GM23338 (cell line): ENCODE data around the gene ZNF440. TPM values are rescaled to one million over a fixed set of nuclear protein-coding genes. Genes with fewer than 3 reads are reported as not detected.

Source experiments
- ATAC-seq: fragments of 200-7000 bp; cut with Tn5 transposase; 3 replicates; pipeline ENCODE4 v1.9.1; 2020
- DNase-seq: peaks from one replicate; pipeline ENCODE4 v3.0.0-alpha.2; 2015; ENCODE audit warnings: low spot score
- H2AFZ ChIP-seq: fragments of 200-600 bp; sonication (generic); 2 replicates; pipeline ENCODE4 v1.8.0; 2016; ENCODE audit warnings: antibody characterized with exemption, mild to moderate bottlenecking, moderate library complexity
- H3F3A ChIP-seq: fragments of 200-600 bp; sonication (generic); replicated peaks from 2 replicates; pipeline ENCODE4 v1.8.0; 2017; ENCODE audit warnings: antibody characterized with exemption, mixed run types, low read depth
- H3K27ac ChIP-seq: fragments of 200-600 bp; sonication (generic); 2 replicates; pipeline ENCODE4 v1.6.1; 2016; ENCODE audit warnings: low read depth
- H3K27me3 ChIP-seq: fragments of 200-600 bp; sonication (generic); 2 replicates; pipeline ENCODE4 v1.8.0; 2016; ENCODE audit warnings: mild to moderate bottlenecking, mixed run types, moderate library complexity; ENCODE audit not compliant: insufficient read depth
- H3K36me3 ChIP-seq: fragments of 200-600 bp; sonication (generic); 2 replicates; pipeline ENCODE4 v1.8.0; 2016; ENCODE audit warnings: mild to moderate bottlenecking; ENCODE audit not compliant: insufficient read depth
- H3K4me1 ChIP-seq: fragments of 200-600 bp; sonication (generic); 2 replicates; pipeline ENCODE4 v1.8.0; 2016; ENCODE audit warnings: mild to moderate bottlenecking, moderate library complexity; ENCODE audit not compliant: insufficient read depth
- H3K4me2 ChIP-seq: fragments of 200-600 bp; sonication (generic); 2 replicates; pipeline ENCODE4 v1.7.1; 2017; ENCODE audit warnings: mixed run types
- H3K4me3 ChIP-seq: fragments of 200-600 bp; sonication (generic); 2 replicates; pipeline ENCODE4 v1.6.1; 2016; ENCODE audit warnings: mixed run types
- H3K79me2 ChIP-seq: fragments of 200-600 bp; sonication (generic); replicated peaks from 2 replicates; pipeline ENCODE4 v1.8.0; 2017; ENCODE audit warnings: mild to moderate bottlenecking; ENCODE audit not compliant: insufficient read depth
- H3K9me2 ChIP-seq: fragments of 200-600 bp; sonication (generic); 2 replicates; pipeline ENCODE4 v1.8.0; 2017; ENCODE audit not compliant: insufficient read depth
- H4K20me1 ChIP-seq: fragments of 200-600 bp; sonication (generic); replicated peaks from 2 replicates; pipeline ENCODE4 v1.8.0; 2017; ENCODE audit warnings: mild to moderate bottlenecking; ENCODE audit not compliant: insufficient read depth
- H3K27ac Mint-ChIP-seq: 2 replicates; pipeline ENCODE4 v1.8.0; 2020; ENCODE audit warnings: inconsistent platforms, mild to moderate bottlenecking, moderate library complexity, mixed read lengths
- H3K27me3 Mint-ChIP-seq: 3 replicates; pipeline ENCODE4 v1.8.0; 2022; ENCODE audit warnings: low read depth, mild to moderate bottlenecking, moderate library complexity, mixed read lengths, inconsistent platforms; ENCODE audit not compliant: insufficient read depth, poor library complexity
- H3K36me3 Mint-ChIP-seq: 3 replicates; pipeline ENCODE4 v1.8.0; 2021; ENCODE audit warnings: low read depth, mild to moderate bottlenecking, inconsistent platforms, moderate library complexity, mixed read lengths
- H3K4me1 Mint-ChIP-seq: 3 replicates; pipeline ENCODE4 v1.8.0; 2020; ENCODE audit warnings: mild to moderate bottlenecking, inconsistent platforms, mixed read lengths
- H3K4me3 Mint-ChIP-seq: 3 replicates; pipeline ENCODE4 v1.8.0; 2021; ENCODE audit warnings: moderate library complexity, mild to moderate bottlenecking, inconsistent platforms, mixed read lengths
- H3K9me3 Mint-ChIP-seq: 3 replicates; pipeline ENCODE4 v1.8.0; 2020; ENCODE audit warnings: moderate library complexity, mild to moderate bottlenecking, inconsistent platforms, mixed read lengths
- CREB1 ChIP-seq: fragments of 250-450 bp; sonication (Bioruptor Pico); IDR thresholded peaks from 2 replicates; pipeline ENCODE4 v1.5.0; 2020; ENCODE audit warnings: low read depth, mild to moderate bottlenecking, moderate library complexity
- CTCF ChIP-seq, 2 experiments: fragments of 200-600 bp in 1 of 2; sonication (generic) in 1 of 2; conservative IDR thresholded peaks; 2 replicates each; pipeline versions ENCODE4 v1.5.1 to v1.6.1; 2016 to 2017; ENCODE audit warnings: antibody characterized with exemption in 2 of 2, low read depth in 2 of 2, mild to moderate bottlenecking in 2 of 2, moderate library complexity in 1 of 2
- ETS1 ChIP-seq: IDR thresholded peaks from 2 replicates; pipeline ENCODE4 v1.6.1; 2016; ENCODE audit warnings: antibody characterized with exemption
- EZH2 ChIP-seq: fragments of 200-600 bp; sonication (generic); IDR thresholded peaks from one replicate; pipeline ENCODE4 v1.8.0; 2017; ENCODE audit warnings: antibody characterized with exemption, mild to moderate bottlenecking, low read depth; ENCODE audit not compliant: unreplicated experiment
- EZH2phosphoT487 ChIP-seq: fragments of 200-600 bp; sonication (generic); IDR thresholded peaks from one replicate; pipeline ENCODE4 v1.8.1; 2018; ENCODE audit warnings: antibody characterized with exemption; ENCODE audit not compliant: unreplicated experiment
- JUNB ChIP-seq: IDR thresholded peaks from one replicate; pipeline ENCODE4 v1.6.1; 2016; ENCODE audit warnings: antibody characterized with exemption; ENCODE audit not compliant: unreplicated experiment
- NANOG ChIP-seq: IDR thresholded peaks from 2 replicates; pipeline ENCODE4 v1.6.1; 2016; ENCODE audit warnings: antibody characterized with exemption, borderline replicate concordance
- POLR2AphosphoS5 ChIP-seq: IDR thresholded peaks from 2 replicates; pipeline ENCODE4 v1.6.1; 2016; ENCODE audit warnings: antibody characterized with exemption, low read depth
- REST ChIP-seq: IDR thresholded peaks from one replicate; pipeline ENCODE4 v1.6.1; 2018; ENCODE audit warnings: antibody characterized with exemption; ENCODE audit not compliant: unreplicated experiment
- STAT1 ChIP-seq: IDR thresholded peaks from one replicate; pipeline ENCODE4 v1.6.1; 2016; ENCODE audit warnings: antibody characterized with exemption; ENCODE audit not compliant: unreplicated experiment
- ZNF114 ChIP-seq: fragments of 250-450 bp; sonication (Bioruptor Pico); IDR thresholded peaks from 2 replicates; pipeline ENCODE4 v1.5.0; 2020; ENCODE audit warnings: mild to moderate bottlenecking, moderate library complexity
- ZNF331 ChIP-seq: fragments of 250-450 bp; sonication (Bioruptor Pico); IDR thresholded peaks from 2 replicates; pipeline ENCODE4 v1.5.0; 2020; ENCODE audit warnings: low read depth, mild to moderate bottlenecking, moderate library complexity
- ZNF462 ChIP-seq: fragments of 250-450 bp; sonication (Bioruptor Pico); IDR thresholded peaks from 2 replicates; pipeline ENCODE4 v1.5.0; 2020; ENCODE audit warnings: mild to moderate bottlenecking, moderate library complexity
- polyA plus RNA-seq: library from polyadenylated mRNA; unstranded; fragments of >200 nt; fragmentation: Nextera tagmentation; extraction: Ambion mirVana; gene quantifications from 2 replicates; pipeline ENCODE4 v1.2.1, GENCODE V29; 2016
- total RNA-seq: library from RNA; depleted of rRNA; stranded (reverse); fragments of >200 nt; shearing (Covaris generic); gene quantifications from 2 replicates; pipeline ENCODE4 v1.2.3, GENCODE V29; 2014

ZNF440 gene
- total and polyA plus RNA-seq, 2 experiments from 2014 or later, result 2.5 to 9.3 TPM

GRCh38 chr19:11853358-11853757 lies 39.3 kb downstream of the ZNF440 start:
- Mint-ChIP-seq H3K27me3 (peaks cover 3% of the 10 kb centered on the region), H3K4me3 (no peak overlapping the region), H3K36me3 (peaks cover 24% of the 10 kb centered on the region), H3K4me1 (no peaks in the 10 kb centered on the region), H3K27ac (no peak overlapping the region), H3K9me3 (peaks cover 92% of the 10 kb centered on the region)
- no peaks in the 10 kb centered on the region for H3K9me2 ChIP-seq
- no peaks in the 10 kb centered on the region for H3K4me1 ChIP-seq
- peaks cover 15% of the 10 kb centered on the region for H3K27me3 ChIP-seq
- no peaks in the 10 kb centered on the region for H4K20me1 ChIP-seq
- no peak overlapping the region for H3K4me2 ChIP-seq
- no peak overlapping the region for H3K4me3 ChIP-seq
- DNase-seq (no peak), ATAC-seq (no peak)
- no peak overlapping the region for H3K27ac ChIP-seq
- TF ChIP-seq JUNB (no peak), ZNF462 (no peak), STAT1 (no peak), POLR2AphosphoS5 (no peak), EZH2phosphoT487 (no peak), NANOG (no peak), ZNF114 (CRISPR knock-in tag) (no peak), ZNF331 (CRISPR knock-in tag) (no peak), EZH2 (no peak), CREB1 (CRISPR knock-in tag) (no peak), REST (no peak), ETS1 (no peak), CTCF (conservative IDR thresholded peaks at IDR 0.05; ENCODE audit: low read depth in 2 of 2) (no peak)
- no peaks in the 10 kb centered on the region for H3K79me2 ChIP-seq
- no peak overlapping the region for H2AFZ ChIP-seq
- no peaks in the 10 kb centered on the region for H3K36me3 ChIP-seq
- no peaks in the 10 kb centered on the region for H3F3A ChIP-seq
